ENCODE data around the gene LTC4S. TPM values are rescaled to one million over a fixed set of nuclear protein-coding genes. Genes with fewer than 3 reads are reported as not detected.

The LTC4S gene
- total RNA-seq, 1 experiment from 2014 or later = 3.7 TPM

DNA sequence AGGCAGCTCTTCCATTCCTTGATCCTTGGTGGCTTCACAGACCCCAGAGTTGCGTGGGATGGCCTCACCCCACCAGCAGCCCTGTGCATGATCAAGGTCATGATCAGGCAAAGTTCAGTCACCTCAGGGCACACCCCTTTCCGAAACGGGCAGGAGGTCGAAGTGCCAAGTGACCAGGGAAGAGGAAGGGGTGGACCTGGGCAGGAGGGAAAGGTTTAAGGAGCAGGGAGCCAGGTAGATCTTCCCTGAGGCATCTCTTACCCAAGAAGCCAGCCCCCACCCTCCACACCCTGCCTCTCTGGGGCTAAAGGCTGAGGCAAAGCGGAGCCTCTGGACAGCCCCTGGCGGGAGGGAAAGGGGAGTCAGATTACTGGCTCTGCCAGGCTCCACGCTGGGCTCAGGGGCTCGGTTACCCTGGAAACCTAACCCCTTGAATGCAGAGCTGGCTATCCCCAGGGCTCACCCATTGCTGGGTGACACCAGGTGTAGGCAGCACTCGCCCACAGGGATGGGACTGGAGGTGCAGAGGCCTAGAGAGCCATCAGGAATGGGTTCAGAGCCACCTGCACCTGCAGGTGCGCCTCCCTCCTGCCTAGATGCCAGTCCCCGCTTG is 9.3 kb downstream of the LTC4S start:
- H3K9ac ChIP-seq (ENCODE audit: extremely low read depth, insufficient read length, low read length) = no peak overlapping the region
- H3K18ac ChIP-seq (ENCODE audit: insufficient read length, low read depth, low read length) = no peak overlapping the region
- H3K4me1 Mint-ChIP-seq = peaks cover 28 to 39% of the 10 kb centered on the region in 2 experiments
- no peak overlapping the region for H2BK12ac ChIP-seq (ENCODE audit: insufficient read length, low read depth, low read length)
- H3K4me3 Mint-ChIP-seq = peak overlapping the region in 1 of 2 experiments; percentile 57; a peak in 1 of 5 replicates
- H2BK120ac ChIP-seq (ENCODE audit: low read depth, low read length, poor library complexity, severe bottlenecking) = no peak overlapping the region
- H2BK5ac ChIP-seq (ENCODE audit: insufficient read length, low read length) = no peak overlapping the region
- no peak overlapping the region for H3K27ac ChIP-seq (ENCODE audit: insufficient read length, low read depth, low read length)
- no peak overlapping the region for H2BK15ac ChIP-seq (ENCODE audit: low read depth, low read length)
- H3K4me1 ChIP-seq (ENCODE audit: insufficient read depth, low read length) = no peaks in the 10 kb centered on the region
- H3K23ac ChIP-seq (ENCODE audit: insufficient read length, low read depth, low read length) = no peak overlapping the region
- H3K79me2 ChIP-seq (ENCODE audit: insufficient read depth, low read length) = no peaks in the 10 kb centered on the region; the same call in 1 of the 2 replicates
- no peaks in the 10 kb centered on the region for H3K9me3 ChIP-seq (ENCODE audit: control insufficient read depth, low read depth, low read length)
- peaks cover 5% of the 10 kb centered on the region for H3K79me1 ChIP-seq (ENCODE audit: insufficient read depth, low read depth, low read length, poor library complexity, severe bottlenecking)
- no peaks in the 10 kb centered on the region for H3K27me3 Mint-ChIP-seq (ENCODE audit: low read depth)
- no peaks in the 10 kb centered on the region for H4K20me1 ChIP-seq (ENCODE audit: control insufficient read depth, insufficient read depth, insufficient read length)
- TF ChIP-seq, protein P1, sequence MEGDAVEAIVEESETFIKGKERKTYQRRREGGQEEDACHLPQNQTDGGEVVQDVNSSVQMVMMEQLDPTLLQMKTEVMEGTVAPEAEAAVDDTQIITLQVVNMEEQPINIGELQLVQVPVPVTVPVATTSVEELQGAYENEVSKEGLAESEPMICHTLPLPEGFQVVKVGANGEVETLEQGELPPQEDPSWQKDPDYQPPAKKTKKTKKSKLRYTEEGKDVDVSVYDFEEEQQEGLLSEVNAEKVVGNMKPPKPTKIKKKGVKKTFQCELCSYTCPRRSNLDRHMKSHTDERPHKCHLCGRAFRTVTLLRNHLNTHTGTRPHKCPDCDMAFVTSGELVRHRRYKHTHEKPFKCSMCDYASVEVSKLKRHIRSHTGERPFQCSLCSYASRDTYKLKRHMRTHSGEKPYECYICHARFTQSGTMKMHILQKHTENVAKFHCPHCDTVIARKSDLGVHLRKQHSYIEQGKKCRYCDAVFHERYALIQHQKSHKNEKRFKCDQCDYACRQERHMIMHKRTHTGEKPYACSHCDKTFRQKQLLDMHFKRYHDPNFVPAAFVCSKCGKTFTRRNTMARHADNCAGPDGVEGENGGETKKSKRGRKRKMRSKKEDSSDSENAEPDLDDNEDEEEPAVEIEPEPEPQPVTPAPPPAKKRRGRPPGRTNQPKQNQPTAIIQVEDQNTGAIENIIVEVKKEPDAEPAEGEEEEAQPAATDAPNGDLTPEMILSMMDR (conservative IDR thresholded peaks at IDR 0.05) = no peak
- H3K56ac ChIP-seq (ENCODE audit: insufficient read length, low read depth, low read length) = no peak overlapping the region
- no peak overlapping the region for H2AFZ ChIP-seq (ENCODE audit: low read length)
- H3K9me3 Mint-ChIP-seq = no peaks in the 10 kb centered on the region
- WGBS (ENCODE audit: extremely low coverage, insufficient read length, low lambda C conversion rate) = no CpG with 5 or more reads among the region's 11 CpGs
- H3K27ac Mint-ChIP-seq = no peak overlapping the region
- no peak overlapping the region for H2AK5ac ChIP-seq (ENCODE audit: insufficient read length, low read length)
- no peak overlapping the region for H3T11ph ChIP-seq (ENCODE audit: low read length)
- no peak overlapping the region for H4K5ac ChIP-seq (ENCODE audit: insufficient read length, low read depth, low read length)
- no peak overlapping the region for H4K8ac ChIP-seq (replicated peaks; ENCODE audit: insufficient read length, low read depth, low read length)
- peaks cover 15 to 34% (median 28%) of the 10 kb centered on the region in 3 experiments; a peak in 6 of 7 replicates for H3K36me3 Mint-ChIP-seq (ENCODE audit: insufficient read depth in 1 of 3, low read depth in 3 of 3)
- H3K14ac ChIP-seq (ENCODE audit: insufficient read depth, low read length) = no peak overlapping the region
- H3K4ac ChIP-seq (ENCODE audit: low read depth, low read length) = no peak overlapping the region
- no peak overlapping the region for H4K91ac ChIP-seq (ENCODE audit: insufficient read length, low read depth, low read length)
- no peaks in the 10 kb centered on the region for H3K27me3 ChIP-seq (ENCODE audit: insufficient read depth, low read length)
- H3K4me2 ChIP-seq (ENCODE audit: insufficient read depth, insufficient read length, low read length) = no peak overlapping the region
- peaks cover 5% of the 10 kb centered on the region for H3K23me2 ChIP-seq (ENCODE audit: insufficient read length, low read depth, low read length, poor library complexity, severe bottlenecking)
- no peak overlapping the region for H2BK20ac ChIP-seq (ENCODE audit: low read depth, low read length, poor library complexity, severe bottlenecking)
- DNase-seq = no peak

All from H9 (cell line).